ENCODE measurements around the gene PADI3.

DNA sequence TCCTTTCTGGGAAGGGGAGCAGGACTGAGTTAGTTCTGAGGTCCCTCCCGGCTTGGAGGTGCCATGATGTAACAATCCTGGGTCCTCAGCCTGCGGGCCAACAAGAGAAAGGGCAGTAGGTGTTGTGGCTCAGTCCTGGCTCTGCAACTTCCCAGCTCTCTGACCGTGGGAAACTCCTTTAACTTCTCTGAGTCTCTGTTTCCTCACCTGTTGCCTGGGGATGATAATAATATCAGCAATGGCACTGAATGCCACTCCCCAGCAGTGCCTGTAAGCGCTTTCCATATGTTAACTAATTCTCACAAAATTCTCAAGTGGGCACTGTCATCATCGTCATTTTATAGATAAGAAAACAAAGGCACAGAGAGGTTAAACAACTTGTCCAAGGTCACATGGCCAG lies 2.3 kb downstream of the PADI3 start:
- TF ChIP-seq, protein P1, sequence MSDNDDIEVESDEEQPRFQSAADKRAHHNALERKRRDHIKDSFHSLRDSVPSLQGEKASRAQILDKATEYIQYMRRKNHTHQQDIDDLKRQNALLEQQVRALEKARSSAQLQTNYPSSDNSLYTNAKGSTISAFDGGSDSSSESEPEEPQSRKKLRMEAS (CRISPR knock-in tag; IDR thresholded peaks at IDR 0.05) = no peak
- TF ChIP-seq POLR2AphosphoS5 (IDR thresholded peaks at IDR 0.05; ENCODE audit: control insufficient read depth, insufficient read depth, low read depth, low read length) (no peak), POLR2A (conservative IDR thresholded peaks at IDR 0.05) (no peak), RCOR1 (IDR thresholded peaks at IDR 0.05; ENCODE audit: borderline replicate concordance in 1 of 2, low read depth in 2 of 2, low read length in 2 of 2) (no peak), PML (IDR thresholded peaks at IDR 0.05; ENCODE audit: low read length) (no peak), GABPA (tag; conservative IDR thresholded peaks at IDR 0.05; ENCODE audit: low read depth) (no peak), ZNF140 (CRISPR knock-in tag; IDR thresholded peaks at IDR 0.05) (no peak), BRCA1 (IDR thresholded peaks at IDR 0.05) (no peak), BRCA1 (CRISPR knock-in tag; IDR thresholded peaks at IDR 0.05) (no peak), KDM5B (IDR thresholded peaks at IDR 0.05; ENCODE audit: insufficient replicate concordance, low read depth, low read length) (no peak), HMG20A (CRISPR knock-in tag; conservative IDR thresholded peaks at IDR 0.05) (no peak)
- TF ChIP-seq, protein P2, sequence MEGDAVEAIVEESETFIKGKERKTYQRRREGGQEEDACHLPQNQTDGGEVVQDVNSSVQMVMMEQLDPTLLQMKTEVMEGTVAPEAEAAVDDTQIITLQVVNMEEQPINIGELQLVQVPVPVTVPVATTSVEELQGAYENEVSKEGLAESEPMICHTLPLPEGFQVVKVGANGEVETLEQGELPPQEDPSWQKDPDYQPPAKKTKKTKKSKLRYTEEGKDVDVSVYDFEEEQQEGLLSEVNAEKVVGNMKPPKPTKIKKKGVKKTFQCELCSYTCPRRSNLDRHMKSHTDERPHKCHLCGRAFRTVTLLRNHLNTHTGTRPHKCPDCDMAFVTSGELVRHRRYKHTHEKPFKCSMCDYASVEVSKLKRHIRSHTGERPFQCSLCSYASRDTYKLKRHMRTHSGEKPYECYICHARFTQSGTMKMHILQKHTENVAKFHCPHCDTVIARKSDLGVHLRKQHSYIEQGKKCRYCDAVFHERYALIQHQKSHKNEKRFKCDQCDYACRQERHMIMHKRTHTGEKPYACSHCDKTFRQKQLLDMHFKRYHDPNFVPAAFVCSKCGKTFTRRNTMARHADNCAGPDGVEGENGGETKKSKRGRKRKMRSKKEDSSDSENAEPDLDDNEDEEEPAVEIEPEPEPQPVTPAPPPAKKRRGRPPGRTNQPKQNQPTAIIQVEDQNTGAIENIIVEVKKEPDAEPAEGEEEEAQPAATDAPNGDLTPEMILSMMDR (IDR thresholded peaks at IDR 0.05 in 2 of 3, conservative IDR thresholded peaks at IDR 0.05 in 1 of 3; ENCODE audit: insufficient read depth in 2 of 3, low read depth in 1 of 3, low read length in 3 of 3) = no peak
- TF ChIP-seq, protein P3, sequence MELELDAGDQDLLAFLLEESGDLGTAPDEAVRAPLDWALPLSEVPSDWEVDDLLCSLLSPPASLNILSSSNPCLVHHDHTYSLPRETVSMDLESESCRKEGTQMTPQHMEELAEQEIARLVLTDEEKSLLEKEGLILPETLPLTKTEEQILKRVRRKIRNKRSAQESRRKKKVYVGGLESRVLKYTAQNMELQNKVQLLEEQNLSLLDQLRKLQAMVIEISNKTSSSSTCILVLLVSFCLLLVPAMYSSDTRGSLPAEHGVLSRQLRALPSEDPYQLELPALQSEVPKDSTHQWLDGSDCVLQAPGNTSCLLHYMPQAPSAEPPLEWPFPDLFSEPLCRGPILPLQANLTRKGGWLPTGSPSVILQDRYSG (tag; conservative IDR thresholded peaks at IDR 0.05; ENCODE audit: low read depth) = no peak
- TF ChIP-seq, protein P4, sequence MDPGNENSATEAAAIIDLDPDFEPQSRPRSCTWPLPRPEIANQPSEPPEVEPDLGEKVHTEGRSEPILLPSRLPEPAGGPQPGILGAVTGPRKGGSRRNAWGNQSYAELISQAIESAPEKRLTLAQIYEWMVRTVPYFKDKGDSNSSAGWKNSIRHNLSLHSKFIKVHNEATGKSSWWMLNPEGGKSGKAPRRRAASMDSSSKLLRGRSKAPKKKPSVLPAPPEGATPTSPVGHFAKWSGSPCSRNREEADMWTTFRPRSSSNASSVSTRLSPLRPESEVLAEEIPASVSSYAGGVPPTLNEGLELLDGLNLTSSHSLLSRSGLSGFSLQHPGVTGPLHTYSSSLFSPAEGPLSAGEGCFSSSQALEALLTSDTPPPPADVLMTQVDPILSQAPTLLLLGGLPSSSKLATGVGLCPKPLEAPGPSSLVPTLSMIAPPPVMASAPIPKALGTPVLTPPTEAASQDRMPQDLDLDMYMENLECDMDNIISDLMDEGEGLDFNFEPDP (CRISPR knock-in tag; IDR thresholded peaks at IDR 0.05) = no peak
